ENCODE results near the gene LIFR.

Gene LIFR

GRCh38 chr5:38466424-38467189 is 89.8 kb downstream of the LIFR start:
- no peak for DNase-seq (ENCODE audit: low read depth in 2 of 2, low spot score in 1 of 2)

- DNase-seq (ENCODE audit: low read depth in 2 of 2, low spot score in 1 of 2) = no peak
Observed at GRCh38 chr5:38465702-38466423, 90.6 kb downstream of the LIFR start.

DNA sequence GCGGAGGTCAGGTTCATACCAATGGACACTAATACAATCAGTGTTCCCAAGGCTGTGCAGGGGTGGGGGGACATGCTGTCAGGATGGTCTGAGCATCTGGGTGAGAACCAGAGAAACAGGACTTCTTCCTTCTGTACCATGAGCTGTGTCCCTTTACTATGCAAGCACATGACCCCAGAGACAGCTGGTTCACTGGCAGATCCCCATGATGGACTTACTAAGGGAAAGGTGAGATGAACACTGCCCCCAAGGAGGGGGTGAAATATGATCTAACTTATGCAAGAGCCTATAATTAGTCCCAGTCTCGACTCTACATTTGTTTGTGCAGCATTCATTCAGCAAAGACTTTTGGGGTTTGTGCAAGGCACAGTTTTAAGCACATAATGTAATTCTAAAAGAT is 91.4 kb downstream of the LIFR start:
- DNase-seq (ENCODE audit: low read depth in 2 of 2, low spot score in 1 of 2) = no peak

- DNase-seq (ENCODE audit: low read depth in 2 of 2, low spot score in 1 of 2) = no peak
Observed at GRCh38 chr5:38463634-38464521, 92.6 kb downstream of the LIFR start.

GRCh38 chr5:38462976-38463633 is 93.3 kb downstream of the LIFR start:
- no peak for DNase-seq (ENCODE audit: low read depth in 2 of 2, low spot score in 1 of 2)

- no peak for DNase-seq (ENCODE audit: low read depth in 2 of 2, low spot score in 1 of 2)
Observed at GRCh38 chr5:38458174-38458573, 98.3 kb downstream of the LIFR start.

GRCh38 chr5:38456657-38457399 is 99.6 kb downstream of the LIFR start:
- no peak for DNase-seq (ENCODE audit: low read depth in 2 of 2, low spot score in 1 of 2)

- no peak for DNase-seq (ENCODE audit: low read depth in 2 of 2, low spot score in 1 of 2)
Observed at GRCh38 chr5:38455796-38456330, 100.6 kb downstream of the LIFR start.

DNA sequence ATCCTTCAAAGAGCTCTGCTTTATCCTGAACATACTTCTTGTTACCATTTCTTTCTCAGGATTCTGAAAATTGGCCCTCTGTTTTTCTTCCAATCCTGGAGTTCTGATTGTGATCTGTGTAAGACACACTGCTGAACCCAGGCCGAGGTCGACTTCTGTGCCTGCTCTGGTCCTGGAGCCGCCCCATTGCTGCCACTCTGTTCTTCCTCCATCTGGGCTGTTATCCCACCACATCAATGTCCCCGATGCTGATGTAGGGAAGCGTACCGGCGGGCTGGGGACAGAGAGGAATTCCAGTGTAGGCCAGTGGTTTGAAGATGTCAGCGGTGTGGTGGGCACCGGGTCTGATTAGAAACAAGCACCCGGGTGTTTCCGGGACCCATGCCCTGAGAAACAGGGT is 102.5 kb downstream of the LIFR start:
- no peak for DNase-seq (ENCODE audit: low read depth in 2 of 2, low spot score in 1 of 2)

GRCh38 chr5:38453506-38453905 is 102.9 kb downstream of the LIFR start:
- DNase-seq (ENCODE audit: low read depth in 2 of 2, low spot score in 1 of 2) = peak in 1 of 2 donors; percentile 17

GRCh38 chr5:38452201-38452600 is 104.2 kb downstream of the LIFR start:
- no peak for DNase-seq (ENCODE audit: low read depth in 2 of 2, low spot score in 1 of 2)

- DNase-seq (ENCODE audit: low read depth in 2 of 2, low spot score in 1 of 2) = no peak
Observed at GRCh38 chr5:38451074-38451725, 105.2 kb downstream of the LIFR start.

DNA sequence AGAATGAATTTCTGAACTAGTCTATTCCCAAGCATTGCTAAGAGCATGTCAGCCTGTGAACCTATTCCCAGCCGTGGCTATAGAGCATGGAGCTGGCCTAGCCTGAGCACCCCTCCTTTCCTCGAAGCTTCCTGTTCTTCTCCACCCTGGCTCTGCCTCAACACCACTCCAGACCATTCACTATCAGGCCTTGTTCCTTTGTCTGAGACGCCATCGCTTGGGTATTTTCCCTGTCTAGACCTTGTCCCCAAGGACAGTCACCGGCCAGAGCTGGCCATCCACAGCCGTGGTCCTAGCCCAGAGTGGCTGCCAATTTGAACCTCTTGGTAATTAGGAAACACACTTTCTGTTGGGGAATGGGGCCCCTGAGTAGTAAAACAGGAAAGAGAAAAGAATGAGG is 105.8 kb downstream of the LIFR start:
- no peak for DNase-seq (ENCODE audit: low read depth in 2 of 2, low spot score in 1 of 2)

- DNase-seq (ENCODE audit: low read depth in 2 of 2, low spot score in 1 of 2) = no peak
Observed at GRCh38 chr5:38448568-38449350, 107.7 kb downstream of the LIFR start.

- DNase-seq (ENCODE audit: low read depth in 2 of 2, low spot score in 1 of 2) = no peak
Observed at GRCh38 chr5:38447786-38448185, 108.7 kb downstream of the LIFR start.

- no peak for DNase-seq (ENCODE audit: low read depth in 2 of 2, low spot score in 1 of 2)
Observed at GRCh38 chr5:38447056-38447455, 109.4 kb downstream of the LIFR start.

DNA sequence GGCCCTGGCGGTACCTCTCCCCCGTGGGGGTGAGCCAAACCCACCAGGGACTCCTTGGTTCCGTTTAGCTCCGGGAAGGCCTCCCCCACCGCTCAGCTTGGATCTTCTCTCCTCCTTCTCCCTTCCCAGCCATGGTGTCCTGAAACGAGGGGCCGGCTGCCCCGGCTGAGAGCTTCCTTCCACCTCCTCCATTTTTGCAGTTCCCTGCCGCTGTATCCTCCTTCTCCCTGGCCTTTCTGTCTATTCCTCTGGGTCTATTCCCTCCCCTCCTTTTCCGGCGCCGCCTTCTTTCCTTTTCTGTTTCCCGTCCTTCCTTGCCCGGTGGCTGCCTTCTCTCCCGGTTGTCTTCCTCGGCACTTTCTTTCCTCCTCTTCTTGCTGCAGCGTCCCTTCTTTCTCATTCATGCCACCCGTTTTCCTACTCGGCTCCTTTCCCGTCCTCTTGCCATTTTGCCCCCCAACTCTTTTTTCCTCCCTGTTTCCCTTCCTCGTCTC is 110.4 kb downstream of the LIFR start:
- no peak for DNase-seq (ENCODE audit: low read depth in 2 of 2, low spot score in 1 of 2)

DNA sequence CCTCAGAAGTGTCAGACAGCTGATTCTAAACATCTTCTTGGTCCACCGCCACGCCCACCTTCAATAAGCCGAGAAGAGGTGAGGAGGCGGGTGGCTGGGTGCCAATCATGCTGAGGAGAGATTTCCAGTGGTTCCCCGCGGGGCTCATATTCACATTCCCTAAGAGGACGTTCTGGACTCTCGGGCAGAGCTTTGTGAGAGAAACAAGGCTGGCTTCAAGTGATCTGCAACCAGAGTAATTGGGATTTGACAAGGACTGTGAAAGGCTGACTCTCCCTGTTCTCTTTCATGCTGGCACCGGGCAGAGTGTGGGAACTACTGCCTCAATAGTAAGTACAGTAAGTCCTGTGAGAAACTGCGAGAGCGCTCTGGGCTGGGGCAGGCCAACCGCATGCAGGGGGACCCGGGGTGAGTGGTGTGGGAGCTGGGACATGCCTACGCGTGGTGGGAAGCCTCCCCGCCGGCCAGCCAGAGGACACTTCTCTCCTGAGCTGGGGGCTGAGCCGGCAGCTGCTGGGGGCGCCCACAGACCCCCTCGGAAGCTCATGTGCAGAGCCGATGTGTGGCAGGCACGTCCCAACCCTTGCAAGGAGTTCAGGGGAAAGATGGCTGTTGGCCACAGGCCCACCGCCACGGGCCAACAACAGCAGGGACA is 110.9 kb downstream of the LIFR start:
- DNase-seq (ENCODE audit: low read depth in 2 of 2, low spot score in 1 of 2) = no peak
